Measurements from ENCODE around the gene LRFN2. TPM values are rescaled to one million over a fixed set of nuclear protein-coding genes. Genes with fewer than 3 reads are reported as not detected.

Gene LRFN2
- total RNA-seq, 1 donor from 2014 or later: not detected

- DNase-seq (ENCODE audit: extremely low read depth, low read depth, low spot score): no peak
These were observed 233.8 kb downstream of the LRFN2 start for GRCh38 chr6:40353197-40353966.

- DNase-seq (ENCODE audit: extremely low read depth, low read depth, low spot score): no peak
These were observed 234.5 kb downstream of the LRFN2 start for GRCh38 chr6:40352527-40353170.

- no peak for DNase-seq (ENCODE audit: extremely low read depth, low read depth, low spot score)
These were observed 235.2 kb downstream of the LRFN2 start for GRCh38 chr6:40352006-40352405.

DNA sequence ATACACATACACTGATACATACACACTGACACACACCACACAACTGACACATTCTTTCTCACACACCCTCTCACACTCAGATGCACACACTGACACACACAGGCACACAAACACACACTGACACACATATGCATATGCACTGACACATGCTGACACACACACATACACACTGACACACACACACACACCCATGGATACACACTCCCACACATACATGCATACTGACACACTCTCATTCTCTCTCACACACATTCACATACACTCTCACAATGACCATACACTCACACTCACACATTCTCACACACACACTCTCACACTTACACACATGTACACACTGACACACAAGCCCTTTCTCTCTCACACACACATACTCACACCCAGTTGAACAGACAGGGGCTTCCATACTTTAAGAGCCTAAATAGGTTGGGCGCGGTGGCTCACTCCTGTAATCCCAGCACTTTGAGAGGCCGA is 236.4 kb downstream of the LRFN2 start:
- no peak for DNase-seq (ENCODE audit: extremely low read depth, low read depth, low spot score)

DNA sequence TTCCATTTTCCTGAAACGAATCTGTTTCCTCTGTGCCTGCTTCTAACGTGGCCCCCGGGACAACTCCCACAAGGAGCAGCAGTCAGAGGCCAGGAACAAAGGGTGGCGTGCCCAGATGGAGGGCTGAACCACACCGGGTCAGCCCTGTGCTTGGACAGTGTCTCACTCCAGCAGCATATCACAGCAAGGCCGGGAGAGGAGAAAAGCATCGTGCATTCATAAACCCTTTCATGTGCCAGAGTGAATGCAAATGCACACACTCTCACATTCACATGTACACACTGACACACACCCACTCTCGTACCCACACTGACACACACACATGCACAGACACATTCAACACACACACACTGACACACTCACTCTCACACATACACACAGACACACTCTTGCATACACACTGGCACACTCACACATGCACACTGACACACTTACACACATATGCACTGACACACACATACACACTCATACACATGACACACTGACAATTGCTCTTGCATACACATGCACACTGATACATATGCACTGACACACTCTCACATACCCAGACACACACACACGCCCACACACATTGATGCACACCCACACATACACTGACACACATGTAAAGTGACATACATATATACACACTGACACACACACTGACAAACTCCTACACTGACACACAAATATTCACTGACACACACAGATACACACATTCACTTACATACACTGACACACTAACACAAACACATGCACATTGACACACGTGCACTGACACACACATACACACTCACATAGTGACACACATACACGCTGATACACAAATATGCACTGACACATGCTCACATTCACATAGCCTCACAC is 237.0 kb downstream of the LRFN2 start:
- no peak for DNase-seq (ENCODE audit: extremely low read depth, low read depth, low spot score)

DNA sequence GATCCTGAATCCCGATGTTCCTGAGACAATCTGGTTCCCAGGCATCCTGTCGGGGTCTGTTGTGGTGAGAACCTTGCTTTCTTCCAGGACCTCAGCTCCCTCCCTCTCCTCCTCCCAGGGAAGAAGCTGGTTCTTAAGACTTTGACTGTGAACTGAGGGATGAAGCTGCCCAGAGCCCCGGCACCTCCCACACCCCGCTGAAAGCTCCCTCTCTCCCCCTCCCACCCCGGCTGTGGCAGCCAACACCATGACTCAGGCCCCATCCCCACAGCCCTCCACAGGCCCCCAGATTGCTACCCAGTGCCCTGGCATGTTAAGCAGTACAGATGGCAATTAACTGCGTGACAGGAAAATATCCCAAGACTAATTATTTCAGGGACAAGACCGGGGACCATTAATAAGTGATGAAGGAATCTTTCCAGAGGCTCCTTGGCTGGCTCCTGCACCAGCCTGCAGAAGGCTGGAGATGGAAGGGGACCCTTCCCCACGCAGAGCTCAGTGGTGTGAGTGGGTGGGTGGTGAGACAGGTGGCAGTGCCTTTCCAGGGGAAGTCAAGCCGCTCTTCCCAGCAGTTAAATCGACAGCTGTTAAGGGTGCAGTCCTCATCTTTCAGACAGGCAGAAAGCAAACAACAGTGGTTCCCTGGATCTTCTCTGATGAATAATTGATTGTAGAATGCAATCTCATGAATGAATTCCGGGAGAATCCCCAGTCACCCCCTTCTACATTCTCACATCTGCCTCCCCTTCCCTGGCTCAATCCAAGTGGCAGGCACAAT is 237.9 kb downstream of the LRFN2 start:
- no peak for DNase-seq (ENCODE audit: extremely low read depth, low read depth, low spot score)

DNA sequence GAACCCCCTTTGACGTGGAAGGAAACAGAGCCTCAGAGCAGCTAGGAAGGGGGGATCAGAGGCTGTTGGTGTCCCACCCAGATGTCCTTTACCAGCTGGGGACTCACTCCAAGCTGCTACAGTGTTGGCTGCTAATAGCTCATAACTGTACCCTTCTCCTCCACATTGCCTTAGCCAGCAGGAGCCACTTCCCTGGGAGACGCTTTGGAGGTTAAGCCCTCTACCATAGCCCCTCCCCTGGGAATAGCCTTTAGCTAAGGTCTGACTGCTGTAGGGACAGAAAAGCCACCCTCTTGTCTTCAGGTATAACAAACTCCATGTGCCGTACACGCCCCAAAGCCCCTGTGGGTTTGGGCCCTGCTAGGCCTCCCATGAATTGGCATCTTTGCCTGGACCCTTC is 238.6 kb downstream of the LRFN2 start:
- no peak for DNase-seq (ENCODE audit: extremely low read depth, low read depth, low spot score)

- no peak for DNase-seq (ENCODE audit: extremely low read depth, low read depth, low spot score)
These were observed 239.6 kb downstream of the LRFN2 start for GRCh38 chr6:40347571-40348011.

DNA sequence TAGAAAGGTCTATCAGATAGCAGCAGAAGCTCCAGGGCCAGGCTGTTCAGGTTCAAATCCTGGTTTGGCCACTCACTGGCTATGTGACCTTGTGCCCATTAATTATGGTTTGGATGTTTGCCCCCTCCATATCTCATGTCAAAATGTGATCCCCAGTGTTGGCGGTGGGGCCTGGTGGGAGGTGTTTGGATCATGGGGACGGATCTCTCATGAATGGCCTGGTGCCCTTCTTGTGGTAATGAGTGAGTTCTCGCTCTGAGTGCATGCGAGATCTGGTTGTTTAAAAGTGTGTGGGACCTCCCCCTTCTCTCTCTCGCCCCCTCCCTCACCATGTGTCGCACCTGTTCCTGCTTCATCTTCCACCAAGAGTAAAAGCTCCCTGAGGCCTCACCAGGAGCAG is 240.9 kb downstream of the LRFN2 start:
- DNase-seq (ENCODE audit: extremely low read depth, low read depth, low spot score): no peak

DNA sequence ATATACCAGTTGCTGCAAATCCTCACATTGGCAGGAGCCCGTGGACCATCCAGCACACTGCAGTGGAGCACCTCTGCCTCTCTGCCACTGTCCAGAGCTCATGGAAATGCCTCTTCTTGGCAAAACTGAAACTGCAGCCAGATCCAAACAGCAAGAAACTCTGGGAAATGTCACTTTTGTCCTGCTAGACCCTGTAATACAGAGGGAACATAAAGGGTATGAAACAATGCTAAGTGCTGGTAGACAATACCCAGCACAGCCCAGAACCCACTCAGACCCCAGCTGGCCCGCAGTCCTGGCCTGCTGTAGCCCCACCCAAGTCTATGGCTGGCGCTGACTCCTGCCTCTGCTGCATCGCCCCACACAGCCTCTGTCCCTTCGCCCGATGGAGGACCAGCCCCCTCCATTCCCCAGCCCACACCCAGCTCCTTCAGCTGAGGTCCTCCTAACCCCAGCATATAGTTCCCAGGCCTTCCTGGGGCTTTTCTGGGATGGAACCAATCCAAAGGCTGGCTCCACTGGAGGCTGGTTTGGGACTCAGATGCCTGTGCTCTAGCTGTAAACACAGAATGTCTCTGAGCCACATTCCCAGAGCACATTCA is 242.5 kb downstream of the LRFN2 start:
- no peak for DNase-seq (ENCODE audit: extremely low read depth, low read depth, low spot score)

- DNase-seq (ENCODE audit: extremely low read depth, low read depth, low spot score): no peak
These were observed 243.1 kb downstream of the LRFN2 start for GRCh38 chr6:40343877-40344565.

- no peak for DNase-seq (ENCODE audit: extremely low read depth, low read depth, low spot score)
These were observed 243.8 kb downstream of the LRFN2 start for GRCh38 chr6:40343318-40343876.

- DNase-seq (ENCODE audit: extremely low read depth, low read depth, low spot score): no peak
These were observed 244.4 kb downstream of the LRFN2 start for GRCh38 chr6:40342723-40343122.

DNA sequence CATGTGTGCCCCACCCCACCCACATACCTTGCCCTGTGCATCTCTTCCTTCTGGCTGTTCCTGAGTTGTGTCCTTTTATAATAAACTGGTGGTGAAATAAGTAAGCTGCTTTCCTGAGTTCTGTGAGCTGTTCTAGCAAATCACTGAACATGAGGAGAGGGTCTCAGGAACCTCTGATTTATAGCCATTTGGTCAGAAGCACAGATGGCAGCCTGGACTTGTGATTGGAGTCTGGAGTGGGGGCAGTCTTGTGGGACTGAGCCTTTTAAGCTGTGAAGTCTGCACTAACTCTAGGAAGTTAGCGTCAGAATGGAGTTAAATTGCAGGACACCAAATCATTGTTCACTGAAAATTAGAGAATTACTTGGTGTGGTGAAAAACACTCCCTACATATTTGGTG is 245.4 kb downstream of the LRFN2 start:
- DNase-seq (ENCODE audit: extremely low read depth, low read depth, low spot score): no peak
